ENCODE measurements around the gene FST. TPM values are rescaled to one million over a fixed set of nuclear protein-coding genes. Genes with fewer than 3 reads are reported as not detected.

Gene FST
- total and polyA plus RNA-seq, 4 donors, result 2.7 to 4.5 (median 3.5) TPM

GRCh38 chr5:53472279-53472678 is 8.2 kb upstream of the FST start:
- DNase-seq (ENCODE audit: low read depth in 4 of 6, low spot score in 6 of 6), result no peak
- Histone ChIP-seq H3K9me3 (ENCODE audit: control insufficient read depth, insufficient read depth, low read length) (no peaks in the 10 kb centered on the region), H3K4me1 (ENCODE audit: control insufficient read depth, insufficient read depth, low read length) (no peaks in the 10 kb centered on the region), H3K36me3 (ENCODE audit: control insufficient read depth, insufficient read depth, low read length) (no peaks in the 10 kb centered on the region), H3K27me3 (ENCODE audit: control insufficient read depth, insufficient read depth, low read length) (no peaks in the 10 kb centered on the region), H3K4me3 (ENCODE audit: low read depth, low read length) (no peak overlapping the region), H3K27ac (ENCODE audit: low read depth, low read length) (no peak overlapping the region)
- no CpG with 5 or more reads among the region's 1 CpG for WGBS (ENCODE audit: insufficient coverage)

GRCh38 chr5:53472720-53473510 is 7.5 kb upstream of the FST start:
- no peak overlapping the region for H3K27ac ChIP-seq (ENCODE audit: low read depth, low read length)
- no peak overlapping the region for H3K4me3 ChIP-seq (ENCODE audit: low read depth, low read length)
- H3K27me3 ChIP-seq (ENCODE audit: control insufficient read depth, insufficient read depth, low read length), result no peaks in the 10 kb centered on the region
- no peaks in the 10 kb centered on the region for H3K9me3 ChIP-seq (ENCODE audit: control insufficient read depth, insufficient read depth, low read length)
- no CpG with 5 or more reads among the region's 4 CpGs for WGBS (ENCODE audit: insufficient coverage)
- H3K4me1 ChIP-seq (ENCODE audit: control insufficient read depth, insufficient read depth, low read length), result no peaks in the 10 kb centered on the region
- no peak for DNase-seq (ENCODE audit: low read depth in 4 of 6, low spot score in 6 of 6)
- H3K36me3 ChIP-seq (ENCODE audit: control insufficient read depth, insufficient read depth, low read length), result no peaks in the 10 kb centered on the region

- no peak for DNase-seq (ENCODE audit: low read depth in 4 of 6, low spot score in 6 of 6)
- Histone ChIP-seq H3K27me3 (ENCODE audit: control insufficient read depth, insufficient read depth, low read length) (peaks cover 2% of the 10 kb centered on the region), H3K36me3 (ENCODE audit: control insufficient read depth, insufficient read depth, low read length) (no peaks in the 10 kb centered on the region), H3K4me3 (ENCODE audit: low read depth, low read length) (no peak overlapping the region), H3K9me3 (ENCODE audit: control insufficient read depth, insufficient read depth, low read length) (no peaks in the 10 kb centered on the region), H3K4me1 (ENCODE audit: control insufficient read depth, insufficient read depth, low read length) (peaks cover 2% of the 10 kb centered on the region), H3K27ac (ENCODE audit: low read depth, low read length) (no peak overlapping the region)
Observed at GRCh38 chr5:53473633-53474032, 6.8 kb upstream of the FST start.

- H3K4me1 ChIP-seq (ENCODE audit: control insufficient read depth, insufficient read depth, low read length), result peaks cover 9% of the 10 kb centered on the region
- H3K27me3 ChIP-seq (ENCODE audit: control insufficient read depth, insufficient read depth, low read length), result peaks cover 11% of the 10 kb centered on the region
- no peaks in the 10 kb centered on the region for H3K9me3 ChIP-seq (ENCODE audit: control insufficient read depth, insufficient read depth, low read length)
- no peak overlapping the region for H3K27ac ChIP-seq (ENCODE audit: low read depth, low read length)
- H3K4me3 ChIP-seq (ENCODE audit: low read depth, low read length), result no peak overlapping the region
- no CpG with 5 or more reads among the region's 2 CpGs for WGBS (ENCODE audit: insufficient coverage)
- DNase-seq (ENCODE audit: low read depth in 4 of 6, low spot score in 6 of 6), result no peak
- no peaks in the 10 kb centered on the region for H3K36me3 ChIP-seq (ENCODE audit: control insufficient read depth, insufficient read depth, low read length)
Observed at GRCh38 chr5:53475320-53475719, 5.1 kb upstream of the FST start.

- no CpG with 5 or more reads among the region's 3 CpGs for WGBS (ENCODE audit: insufficient coverage)
Observed at GRCh38 chr5:53476019-53476418, 4.4 kb upstream of the FST start.

GRCh38 chr5:53476531-53477480 is 3.6 kb upstream of the FST start:
- H3K4me3 ChIP-seq (ENCODE audit: low read depth, low read length), result no peak overlapping the region
- no peaks in the 10 kb centered on the region for H3K36me3 ChIP-seq (ENCODE audit: control insufficient read depth, insufficient read depth, low read length)
- DNase-seq (ENCODE audit: low read depth in 4 of 6, low spot score in 6 of 6), result no peak
- peaks cover 14% of the 10 kb centered on the region for H3K4me1 ChIP-seq (ENCODE audit: control insufficient read depth, insufficient read depth, low read length)
- H3K27me3 ChIP-seq (ENCODE audit: control insufficient read depth, insufficient read depth, low read length), result peaks cover 19% of the 10 kb centered on the region
- peak overlapping the region; percentile 34 for H3K27ac ChIP-seq (ENCODE audit: low read depth, low read length)
- no peaks in the 10 kb centered on the region for H3K9me3 ChIP-seq (ENCODE audit: control insufficient read depth, insufficient read depth, low read length)
- 44% methylated on average over 1 of the region's 3 CpGs for WGBS (ENCODE audit: insufficient coverage)

More at GRCh38 chr5:53476019-53476418, 4.4 kb upstream of the FST start:
- H3K9me3 ChIP-seq (ENCODE audit: control insufficient read depth, insufficient read depth, low read length), result no peaks in the 10 kb centered on the region
- H3K4me1 ChIP-seq (ENCODE audit: control insufficient read depth, insufficient read depth, low read length), result peaks cover 12% of the 10 kb centered on the region
- no peak for DNase-seq (ENCODE audit: low read depth in 4 of 6, low spot score in 6 of 6)
- H3K4me3 ChIP-seq (ENCODE audit: low read depth, low read length), result no peak overlapping the region
- H3K27me3 ChIP-seq (ENCODE audit: control insufficient read depth, insufficient read depth, low read length), result peaks cover 15% of the 10 kb centered on the region
- no peaks in the 10 kb centered on the region for H3K36me3 ChIP-seq (ENCODE audit: control insufficient read depth, insufficient read depth, low read length)
- no peak overlapping the region for H3K27ac ChIP-seq (ENCODE audit: low read depth, low read length)

GRCh38 chr5:53478411-53479044 is 1.9 kb upstream of the FST start:
- H3K9me3 ChIP-seq (ENCODE audit: control insufficient read depth, insufficient read depth, low read length), result no peaks in the 10 kb centered on the region
- WGBS (ENCODE audit: insufficient coverage), result 0% methylated on average over 22 of the region's 26 CpGs
- H3K27ac ChIP-seq (ENCODE audit: low read depth, low read length), result peak overlapping the region; percentile 93
- DNase-seq (ENCODE audit: low read depth in 4 of 6, low spot score in 6 of 6), result peak in 4 of 6 donors; percentile 36 to 91 (median 62)
- H3K27me3 ChIP-seq (ENCODE audit: control insufficient read depth, insufficient read depth, low read length), result peaks cover 37% of the 10 kb centered on the region
- no peaks in the 10 kb centered on the region for H3K36me3 ChIP-seq (ENCODE audit: control insufficient read depth, insufficient read depth, low read length)
- H3K4me3 ChIP-seq (ENCODE audit: low read depth, low read length), result peak overlapping the region; percentile 37
- H3K4me1 ChIP-seq (ENCODE audit: control insufficient read depth, insufficient read depth, low read length), result peaks cover 24% of the 10 kb centered on the region

- Histone ChIP-seq H3K27me3 (ENCODE audit: control insufficient read depth, insufficient read depth, low read length) (peaks cover 41% of the 10 kb centered on the region), H3K9me3 (ENCODE audit: control insufficient read depth, insufficient read depth, low read length) (no peaks in the 10 kb centered on the region), H3K36me3 (ENCODE audit: control insufficient read depth, insufficient read depth, low read length) (no peaks in the 10 kb centered on the region), H3K27ac (ENCODE audit: low read depth, low read length) (peak overlapping the region; percentile 93), H3K4me3 (ENCODE audit: low read depth, low read length) (peak overlapping the region; percentile 71), H3K4me1 (ENCODE audit: control insufficient read depth, insufficient read depth, low read length) (peaks cover 24% of the 10 kb centered on the region)
- 0% methylated on average over 8 of the region's 15 CpGs for WGBS (ENCODE audit: insufficient coverage)
- DNase-seq (ENCODE audit: low read depth in 4 of 6, low spot score in 6 of 6), result no peak
Observed at GRCh38 chr5:53479045-53479589, 1.3 kb upstream of the FST start.
